Occipital lobe (tissue), 2 donors: Measurements from ENCODE around the gene COX17. TPM values are rescaled to one million over a fixed set of nuclear protein-coding genes. Genes with fewer than 3 reads are reported as not detected.

Source experiments
- DNase-seq: peaks from one replicate; lab custom pipeline; 2025; lab: John Stamatoyannopoulos, UW
- total RNA-seq: library from RNA; depleted of rRNA; stranded (reverse); fragments of >200 nt; gene quantifications from one replicate; pipeline ENCODE4 v1.2.3, GENCODE V29; 2014

COX17 gene
- total RNA-seq, 1 donor from 2014 or later, result 16.8 TPM

DNA sequence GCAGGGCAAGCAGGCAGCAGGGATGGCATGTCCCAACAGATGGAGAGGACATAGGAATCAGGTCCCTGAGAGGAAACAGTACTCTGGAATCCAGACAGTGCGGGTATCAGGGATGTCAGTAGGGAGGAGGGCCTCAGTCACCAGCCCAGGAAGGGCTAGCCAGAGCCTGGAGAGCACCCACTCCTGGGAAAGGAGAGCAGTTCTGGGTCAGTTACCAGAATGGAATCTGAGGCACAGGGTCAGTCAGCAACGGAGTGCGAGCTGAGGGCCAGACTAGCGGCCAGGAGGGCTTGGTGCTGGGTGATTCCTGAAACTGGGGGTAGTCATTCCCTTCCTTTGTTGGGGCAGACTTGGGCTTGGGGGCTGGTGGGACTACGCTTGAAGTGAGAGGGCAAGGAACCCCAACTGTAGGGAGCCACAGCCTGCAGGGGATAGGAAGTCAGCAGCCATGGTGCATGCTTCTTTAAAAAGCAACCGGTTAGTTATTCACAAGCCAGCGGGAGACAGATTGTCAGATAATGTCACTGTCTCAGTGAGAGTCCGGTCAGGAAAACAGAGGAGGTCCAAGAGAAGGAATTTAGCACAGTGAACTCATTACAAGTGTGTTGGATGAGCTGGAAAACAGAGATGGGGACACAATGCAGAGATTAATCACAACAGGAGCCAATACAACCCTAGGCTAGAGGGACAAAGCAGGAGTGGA is 51.6 kb downstream of the COX17 start:
- no peak for DNase-seq

DNA sequence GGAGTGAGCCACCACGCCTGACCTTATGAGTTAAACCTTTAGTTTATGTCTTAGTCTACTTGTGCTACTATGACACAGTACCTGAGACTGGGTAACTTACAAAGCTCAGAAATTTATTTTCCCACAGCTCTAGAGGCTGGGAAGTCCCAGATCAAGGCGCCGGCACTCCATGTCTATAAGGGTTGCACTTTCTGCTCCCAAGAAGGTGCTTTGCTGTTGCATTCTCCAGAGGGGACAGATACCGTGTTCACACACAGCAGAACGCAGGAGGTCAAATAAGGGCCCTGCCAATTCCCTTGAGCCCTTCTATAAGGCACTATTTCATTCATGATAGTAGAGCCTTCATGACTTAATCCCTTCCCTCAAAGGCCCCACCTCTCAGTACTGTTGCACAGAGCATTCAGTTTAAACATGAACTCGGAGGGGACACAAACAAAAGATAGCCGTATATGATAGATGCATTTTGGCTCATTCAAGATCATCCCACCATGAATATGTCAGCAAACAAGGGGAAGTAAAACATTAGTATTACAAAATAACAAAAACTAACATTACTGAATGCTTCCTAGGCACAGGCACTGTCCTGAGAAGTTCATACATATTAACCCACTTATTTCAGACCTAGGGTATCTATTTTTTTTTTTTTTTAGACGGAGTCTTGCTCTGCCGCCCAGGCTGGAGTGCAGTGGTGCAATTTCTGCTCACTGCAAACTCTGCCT is 53.0 kb downstream of the COX17 start:
- no peak for DNase-seq

DNA sequence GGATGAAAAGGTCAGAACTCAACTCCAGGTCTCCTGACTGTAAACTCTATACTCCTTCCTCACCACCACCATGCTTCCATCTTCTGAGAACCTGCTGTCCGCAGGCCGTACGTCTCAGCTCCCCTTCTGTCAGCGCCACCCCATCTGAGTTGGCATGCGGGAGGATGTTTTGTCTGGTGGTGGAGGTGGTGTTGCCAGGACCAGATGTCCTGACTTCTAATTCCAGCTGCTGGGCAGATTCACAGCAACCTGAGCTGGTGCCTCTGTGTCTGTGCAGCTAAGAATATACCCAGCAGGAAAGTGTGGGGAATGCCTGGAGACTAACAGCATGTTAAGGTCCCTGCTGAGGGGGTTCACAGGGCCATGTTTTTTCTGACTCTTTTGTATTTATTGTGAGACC is 56.3 kb downstream of the COX17 start:
- DNase-seq, result no peak

Other genes with a start within 250 kb of the COX17 start
- 11.2 TPM for gene TMEM39A, start 213.8 kb downstream of the COX17 start, total RNA-seq
- 17.8 TPM for gene POGLUT1, start 208.4 kb downstream of the COX17 start, total RNA-seq
- gene TIMMDC1, start 178.9 kb downstream of the COX17 start, total RNA-seq, result 31.2 TPM
- 0.78 TPM for gene CD80, start 117.8 kb downstream of the COX17 start, total RNA-seq
- 1.2 TPM for gene ADPRH, start 97.9 kb downstream of the COX17 start, total RNA-seq
- gene PLA1A, start 79.5 kb downstream of the COX17 start, total RNA-seq, result not detected
- 0.94 TPM for gene POPDC2, start 16.8 kb downstream of the COX17 start, total RNA-seq
- gene CFAP91, start 25.6 kb upstream of the COX17 start, total RNA-seq, result 6.4 TPM
- 0.16 TPM for gene NR1I2, start 104.7 kb upstream of the COX17 start, total RNA-seq